HEK293T (cell line): ENCODE data around the gene LYPLA2.

ENCODE experiments used
- FOXA1 ChIP-seq: fragments of 450-650 bp; IDR thresholded peaks from 2 replicates; pipeline ENCODE4 v1.6.1; 2016; ENCODE audit warnings: mild to moderate bottlenecking
- SP1 ChIP-seq: fragments of 450-650 bp; IDR thresholded peaks from 2 replicates; pipeline ENCODE4 v1.6.1; 2017
- TF ChIP-seq, protein P1 (sequence below): fragments of 450-650 bp; IDR thresholded peaks from 2 replicates; pipeline ENCODE4 v1.6.1; 2016

- no peak for TF ChIP-seq FOXA1
- TF ChIP-seq, protein P1, sequence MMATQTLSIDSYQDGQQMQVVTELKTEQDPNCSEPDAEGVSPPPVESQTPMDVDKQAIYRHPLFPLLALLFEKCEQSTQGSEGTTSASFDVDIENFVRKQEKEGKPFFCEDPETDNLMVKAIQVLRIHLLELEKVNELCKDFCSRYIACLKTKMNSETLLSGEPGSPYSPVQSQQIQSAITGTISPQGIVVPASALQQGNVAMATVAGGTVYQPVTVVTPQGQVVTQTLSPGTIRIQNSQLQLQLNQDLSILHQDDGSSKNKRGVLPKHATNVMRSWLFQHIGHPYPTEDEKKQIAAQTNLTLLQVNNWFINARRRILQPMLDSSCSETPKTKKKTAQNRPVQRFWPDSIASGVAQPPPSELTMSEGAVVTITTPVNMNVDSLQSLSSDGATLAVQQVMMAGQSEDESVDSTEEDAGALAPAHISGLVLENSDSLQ, result no peak
- TF ChIP-seq SP1, result no peak
These were observed 42.9 kb upstream of the LYPLA2 start for GRCh38 chr1:23748016-23748415.
